AG08395 (cell line): ENCODE measurements around the gene GJB1.

ENCODE experiments used
- DNase-seq: peaks from one replicate; pipeline ENCODE4 v3.0.0; 2012; ENCODE audit warnings: mixed read lengths, low spot score

The GJB1 gene

DNA sequence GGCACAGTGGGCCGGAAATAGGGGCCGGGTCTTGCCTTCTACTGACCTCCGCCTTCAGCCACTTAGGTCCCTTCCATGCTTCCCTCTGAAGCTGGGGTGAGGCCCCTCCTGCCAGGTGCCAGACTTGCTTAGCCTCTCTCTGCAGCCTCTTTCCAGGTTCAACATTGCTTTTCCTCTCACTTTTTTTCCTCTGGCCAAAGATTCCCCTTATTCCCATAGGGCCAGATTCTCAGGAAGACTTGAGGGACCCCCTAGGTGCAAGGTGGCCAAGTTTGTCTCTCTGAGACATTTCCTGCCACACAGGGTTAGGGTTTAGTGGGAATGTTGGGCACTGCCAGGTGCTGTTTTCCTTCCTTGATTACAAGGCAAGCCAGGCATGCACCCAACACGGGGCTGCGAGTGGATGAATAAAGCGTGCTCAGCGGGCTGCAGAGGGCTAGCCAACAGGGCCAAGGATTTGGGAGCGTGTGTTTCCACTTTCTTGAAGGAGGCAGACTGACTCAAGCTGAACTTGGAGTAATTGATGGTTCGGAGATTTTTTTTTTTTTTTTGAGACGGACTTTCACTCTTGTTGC, 7.6 kb upstream of the GJB1 start:
- DNase-seq: no peak

DNA sequence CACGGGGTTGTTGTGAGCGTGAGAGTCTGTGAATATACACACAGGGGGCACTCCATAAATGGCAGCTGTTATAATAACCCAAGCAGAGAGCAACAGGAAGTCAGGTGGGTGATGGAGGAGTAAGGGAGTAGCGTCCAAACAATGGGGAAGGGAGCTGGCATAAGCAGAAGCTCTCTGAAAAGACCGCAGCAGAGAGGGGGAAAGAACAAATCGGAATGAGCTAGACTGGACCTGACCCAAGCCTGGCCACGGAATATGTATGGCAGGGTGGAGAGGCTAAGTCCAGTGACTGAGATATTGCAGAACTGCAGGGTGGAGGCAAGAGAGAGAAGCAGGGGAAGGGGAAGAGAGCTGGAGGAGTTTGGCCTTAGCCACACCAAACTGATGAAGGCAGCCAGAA, 6.5 kb upstream of the GJB1 start:
- no peak for DNase-seq

DNA sequence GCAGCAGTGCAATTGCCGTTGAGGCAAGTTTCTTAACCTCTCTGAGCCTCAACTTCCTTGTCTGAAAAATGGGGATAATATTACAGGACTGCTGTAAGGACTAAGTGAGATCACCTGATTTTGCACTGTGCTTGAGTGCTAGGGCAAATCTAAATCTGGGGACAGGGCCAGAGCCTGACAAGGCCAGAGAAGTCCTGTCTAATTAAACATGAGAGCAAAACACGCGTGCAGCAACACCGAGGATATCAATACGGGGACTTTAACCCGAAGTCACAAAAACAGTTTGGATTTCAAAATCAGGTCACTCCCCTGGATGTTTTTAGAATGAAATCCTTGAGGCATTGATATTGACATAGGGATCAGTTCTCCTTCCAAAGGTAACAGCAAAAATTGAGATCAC, 5.7 kb upstream of the GJB1 start:
- DNase-seq: no peak

- no peak for DNase-seq
Observed at GRCh38 chrX:71221145-71221544, 1.9 kb upstream of the GJB1 start.

DNA sequence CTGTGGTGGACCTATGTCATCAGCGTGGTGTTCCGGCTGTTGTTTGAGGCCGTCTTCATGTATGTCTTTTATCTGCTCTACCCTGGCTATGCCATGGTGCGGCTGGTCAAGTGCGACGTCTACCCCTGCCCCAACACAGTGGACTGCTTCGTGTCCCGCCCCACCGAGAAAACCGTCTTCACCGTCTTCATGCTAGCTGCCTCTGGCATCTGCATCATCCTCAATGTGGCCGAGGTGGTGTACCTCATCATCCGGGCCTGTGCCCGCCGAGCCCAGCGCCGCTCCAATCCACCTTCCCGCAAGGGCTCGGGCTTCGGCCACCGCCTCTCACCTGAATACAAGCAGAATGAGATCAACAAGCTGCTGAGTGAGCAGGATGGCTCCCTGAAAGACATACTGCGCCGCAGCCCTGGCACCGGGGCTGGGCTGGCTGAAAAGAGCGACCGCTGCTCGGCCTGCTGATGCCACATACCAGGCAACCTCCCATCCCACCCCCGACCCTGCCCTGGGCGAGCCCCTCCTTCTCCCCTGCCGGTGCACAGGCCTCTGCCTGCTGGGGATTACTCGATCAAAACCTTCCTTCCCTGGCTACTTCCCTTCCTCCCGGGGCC, 1.2 kb downstream of the GJB1 start:
- DNase-seq: no peak

DNA sequence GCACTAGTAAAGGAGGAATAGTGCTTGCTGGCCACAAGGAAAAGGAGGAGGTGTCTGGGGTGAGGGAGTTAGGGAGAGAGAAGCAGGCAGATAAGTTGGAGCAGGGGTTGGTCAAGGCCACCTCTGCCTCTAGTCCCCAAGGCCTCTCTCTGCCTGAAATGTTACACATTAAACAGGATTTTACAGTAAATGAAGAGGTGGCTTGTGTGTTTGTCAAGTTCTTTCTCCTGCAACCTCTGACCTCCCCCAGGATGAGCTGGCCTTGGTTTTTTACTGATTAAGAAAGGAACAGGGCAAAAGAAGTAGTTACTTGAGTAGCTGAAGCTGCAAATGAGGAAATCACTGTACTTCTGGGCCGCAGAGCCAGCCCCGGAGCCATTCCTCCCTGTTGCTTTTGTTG, 2.0 kb downstream of the GJB1 start:
- no peak for DNase-seq

DNA sequence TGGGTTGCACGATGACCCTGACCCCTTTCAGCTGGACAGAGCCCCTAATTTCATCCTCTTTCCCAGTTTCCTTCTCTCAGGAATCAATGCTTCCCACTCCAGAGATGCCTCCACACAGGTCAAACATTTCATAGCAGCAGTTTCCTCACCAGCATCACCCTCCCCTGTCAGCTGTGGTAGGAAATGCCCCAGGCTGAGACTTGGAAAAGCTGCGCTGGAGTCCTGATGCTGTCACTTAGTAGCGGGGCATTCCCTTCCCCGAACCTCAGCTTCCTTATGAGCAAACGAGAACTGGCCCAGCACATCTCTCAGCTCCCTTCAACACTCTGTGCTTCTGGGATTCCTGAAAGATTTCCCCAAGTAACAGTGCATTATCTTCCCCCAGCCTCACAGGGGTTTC, 2.7 kb downstream of the GJB1 start:
- DNase-seq: no peak

GRCh38 chrX:71227370-71228062, 4.5 kb downstream of the GJB1 start:
- DNase-seq: no peak

- DNase-seq: no peak
Observed at GRCh38 chrX:71228063-71228642, 5.1 kb downstream of the GJB1 start.

DNA sequence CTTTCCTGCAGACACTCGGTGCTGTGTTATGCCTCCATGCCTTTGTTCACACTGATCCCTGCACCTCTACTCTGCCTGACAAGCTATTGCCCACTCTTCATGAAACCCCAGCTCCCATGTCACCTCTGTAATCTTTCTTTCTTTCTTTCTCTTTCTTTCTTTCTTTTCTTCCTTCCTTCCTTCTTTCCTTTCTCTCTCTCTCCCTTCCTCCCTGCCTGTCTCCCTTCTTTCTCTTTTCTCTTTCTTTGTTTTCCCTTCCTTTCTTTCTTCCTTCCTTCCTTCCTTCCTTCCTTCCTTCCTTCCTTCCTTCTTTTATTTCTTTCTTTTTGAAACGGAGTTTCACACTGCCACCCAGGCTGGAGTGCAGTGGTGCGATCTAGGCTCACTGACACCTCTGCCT, 12.5 kb downstream of the GJB1 start:
- no peak for DNase-seq

DNA sequence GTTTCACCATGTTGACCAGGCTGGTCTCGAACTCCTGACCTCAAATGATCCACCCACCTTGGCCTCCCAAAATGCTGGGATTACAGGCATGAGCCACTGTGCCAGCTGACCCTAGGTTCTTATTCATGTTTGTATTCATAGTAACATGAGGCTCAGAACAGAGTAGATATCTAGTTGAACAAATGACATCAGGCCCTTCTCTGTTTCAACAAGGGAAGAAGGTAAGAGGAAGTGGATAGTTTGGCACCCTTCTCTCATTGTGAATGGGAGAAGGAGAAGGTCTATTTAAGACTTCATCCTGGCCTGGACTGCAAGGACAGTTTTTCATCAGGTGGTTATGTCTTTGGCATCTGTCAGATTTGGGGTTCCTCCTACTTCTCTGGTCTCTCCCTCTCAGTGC, 13.8 kb downstream of the GJB1 start:
- DNase-seq: no peak

GRCh38 chrX:71239781-71240180, 16.8 kb downstream of the GJB1 start:
- DNase-seq: no peak

GRCh38 chrX:71241301-71241700, 18.3 kb downstream of the GJB1 start:
- no peak for DNase-seq

- DNase-seq: no peak
Observed at GRCh38 chrX:71244359-71245128, 21.5 kb downstream of the GJB1 start.

DNA sequence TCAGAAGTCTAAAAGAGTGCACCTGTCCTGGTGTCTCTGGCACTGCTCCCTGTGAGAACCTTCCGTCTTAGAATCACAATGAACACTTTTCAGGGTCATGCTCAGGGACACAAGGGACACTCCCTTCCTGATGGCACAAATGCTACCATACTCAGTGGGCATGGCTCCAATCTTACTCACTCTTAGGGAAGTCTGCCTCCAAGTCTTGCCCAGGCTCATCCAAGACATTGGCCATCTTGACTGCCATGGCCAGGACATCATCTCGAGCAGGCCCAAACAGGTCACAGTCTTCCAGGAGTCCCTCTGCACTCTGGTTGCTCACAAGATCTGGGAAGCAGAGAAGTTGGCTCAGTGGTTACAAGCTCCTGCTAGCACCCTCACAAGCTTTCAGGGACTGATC, 22.1 kb downstream of the GJB1 start:
- DNase-seq: no peak

DNA sequence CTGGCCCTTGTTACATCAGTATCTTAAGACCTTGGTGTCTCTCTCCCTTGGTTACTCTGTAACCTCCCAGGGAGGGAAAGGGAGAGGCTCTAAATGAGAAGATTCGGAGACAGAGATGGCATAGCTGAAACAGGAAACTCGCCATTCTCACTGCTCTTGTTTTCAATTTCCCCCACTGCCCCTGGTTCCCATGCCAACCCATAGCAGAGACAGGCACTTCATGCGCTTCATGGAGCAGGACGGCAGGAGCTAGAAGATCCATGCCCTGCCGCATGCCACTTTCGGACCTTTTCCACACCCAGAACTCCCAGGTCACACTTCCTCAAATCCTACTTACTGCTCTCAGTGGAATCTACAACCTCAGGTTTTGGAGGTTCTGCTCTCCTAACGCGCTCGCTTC, 27.8 kb downstream of the GJB1 start:
- DNase-seq: no peak

DNA sequence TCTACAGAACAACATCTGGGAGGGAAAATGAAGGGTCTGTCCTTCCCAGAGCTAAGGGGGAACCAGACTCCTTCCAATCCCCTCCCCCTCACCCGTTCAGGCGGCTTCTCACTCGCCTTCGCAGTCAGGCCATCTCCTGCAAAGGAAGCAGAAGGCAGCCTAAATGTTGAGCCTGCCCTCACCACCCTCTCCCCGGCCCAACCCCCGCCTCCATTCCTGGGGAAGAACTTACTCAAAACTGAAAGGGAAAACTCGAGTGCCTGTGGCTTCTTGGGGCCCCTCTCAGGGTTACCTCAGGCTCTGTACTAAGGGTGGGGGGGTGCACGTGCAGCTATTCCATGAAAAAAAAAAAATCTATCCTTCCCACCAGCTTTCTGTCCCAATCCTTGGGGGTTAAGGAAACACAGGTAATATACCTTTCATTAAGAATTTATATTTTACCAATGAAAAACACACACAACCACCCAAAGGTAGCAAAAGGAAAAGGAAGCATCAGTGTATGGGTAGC, 28.5 kb downstream of the GJB1 start:
- DNase-seq: no peak

GRCh38 chrX:71252221-71252620, 29.2 kb downstream of the GJB1 start:
- no peak for DNase-seq

- DNase-seq: peak; percentile 52
Observed at GRCh38 chrX:71253253-71254091, 30.4 kb downstream of the GJB1 start.

DNA sequence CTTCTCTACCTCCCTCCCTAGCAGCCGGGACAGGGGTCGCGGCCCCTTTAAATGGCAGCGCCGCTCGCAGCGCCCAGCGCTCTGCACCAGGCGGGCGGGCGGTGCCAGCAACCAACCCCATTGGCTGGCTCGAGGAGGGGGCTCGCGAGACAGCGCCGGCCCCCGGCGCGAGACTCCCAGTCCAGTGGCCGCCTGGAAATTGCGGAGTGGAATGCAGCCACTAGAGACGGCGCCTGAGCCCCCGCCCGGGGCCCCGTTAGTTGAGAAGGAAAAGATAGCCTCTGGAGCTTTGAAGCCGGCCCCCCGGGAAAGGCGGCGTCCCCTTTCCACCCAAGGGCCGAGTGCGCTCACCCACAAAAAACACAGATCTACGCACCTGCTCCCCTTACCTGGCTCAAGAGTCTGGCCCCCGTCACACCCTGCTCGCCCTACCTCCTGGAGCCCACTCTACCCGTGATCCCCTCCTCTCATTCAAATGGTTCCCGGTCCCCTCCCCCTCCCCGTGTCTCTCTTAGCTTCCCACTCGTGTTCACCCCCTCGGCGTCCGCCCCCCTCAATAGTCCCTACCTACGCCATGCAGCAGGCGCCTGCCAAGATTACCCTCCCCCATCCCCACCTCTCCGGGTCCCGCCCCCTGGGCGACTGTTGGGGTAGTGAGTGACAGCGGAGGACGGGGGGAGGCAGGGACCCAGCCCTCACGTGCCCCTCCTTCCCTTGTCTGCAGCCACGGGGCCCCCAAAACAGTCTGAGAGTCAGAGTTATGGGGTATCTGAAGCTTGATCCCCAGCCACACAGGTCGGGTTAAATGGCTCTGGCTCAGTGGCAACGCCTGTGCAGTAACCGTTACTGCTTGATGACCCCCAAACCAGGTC, 31.3 kb downstream of the GJB1 start, which contains the start of gene ZMYM3:
Gene ZMYM3, minus strand, starts transcription at position 49 of the 872 bp plus-strand sequence. CDS start 885 bp downstream, outside the sequence.
- DNase-seq: peak; percentile 93
